ENCODE results near the gene SRXN1.

SRXN1 gene

GRCh38 chr20:615514-615913 lies 37.5 kb downstream of the SRXN1 start:
- no peak overlapping the region for H3K4me3 ChIP-seq (ENCODE audit: low read depth, low read length)
- DNase-seq (ENCODE audit: low read depth) = no peak
- TF ChIP-seq CTCF (IDR thresholded peaks at IDR 0.05; ENCODE audit: insufficient read depth, low read depth, low read length, missing control alignments) = no peak

GRCh38 chr20:611843-612185 lies 41.2 kb downstream of the SRXN1 start:
- TF ChIP-seq CTCF (IDR thresholded peaks at IDR 0.05; ENCODE audit: insufficient read depth, low read depth, low read length, missing control alignments) = no peak
- no peak overlapping the region for H3K4me3 ChIP-seq (ENCODE audit: low read depth, low read length)
- no peak for DNase-seq (ENCODE audit: low read depth)

DNA sequence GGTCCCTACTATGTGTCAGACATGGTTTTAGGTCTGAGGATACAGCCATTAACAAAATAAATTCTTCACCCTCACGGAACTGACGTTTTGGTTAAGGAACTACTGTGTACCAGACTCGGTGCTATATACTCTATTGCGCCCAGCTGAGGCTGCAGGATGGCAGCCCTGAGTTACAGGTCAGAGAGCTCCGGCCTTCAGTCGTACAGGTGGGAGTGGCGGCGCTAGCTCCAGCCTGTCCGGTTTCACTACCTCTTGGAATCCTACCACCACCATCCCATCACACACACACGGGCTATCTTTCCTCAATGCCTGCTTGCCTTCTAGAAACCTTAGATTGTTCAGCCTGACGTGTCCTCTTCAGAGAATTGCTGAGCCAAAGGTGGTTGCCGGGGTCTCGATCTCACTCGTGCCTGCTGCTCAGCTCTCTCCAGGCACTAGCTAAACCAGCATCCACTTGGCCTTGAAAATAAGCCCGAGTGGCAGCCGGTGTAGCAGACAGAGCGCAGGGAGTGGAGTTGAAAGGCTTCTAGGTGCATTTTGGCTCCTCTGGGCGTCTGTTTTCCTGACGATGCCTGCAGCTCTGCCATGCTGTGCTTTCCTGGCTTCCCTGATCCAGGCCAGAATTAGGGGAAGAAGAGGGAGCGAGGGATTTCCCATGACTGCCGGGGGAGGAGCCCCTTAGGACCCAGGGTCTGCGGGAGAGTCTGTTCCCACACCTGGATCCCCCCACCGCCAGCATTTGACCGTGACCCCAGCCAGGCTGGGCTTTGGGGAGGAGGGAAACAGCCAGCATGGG lies 41.8 kb downstream of the SRXN1 start:
- no peak for TF ChIP-seq CTCF (IDR thresholded peaks at IDR 0.05; ENCODE audit: insufficient read depth, low read depth, low read length, missing control alignments)
- DNase-seq (ENCODE audit: low read depth) = no peak
- no peak overlapping the region for H3K4me3 ChIP-seq (ENCODE audit: low read depth, low read length)

DNA sequence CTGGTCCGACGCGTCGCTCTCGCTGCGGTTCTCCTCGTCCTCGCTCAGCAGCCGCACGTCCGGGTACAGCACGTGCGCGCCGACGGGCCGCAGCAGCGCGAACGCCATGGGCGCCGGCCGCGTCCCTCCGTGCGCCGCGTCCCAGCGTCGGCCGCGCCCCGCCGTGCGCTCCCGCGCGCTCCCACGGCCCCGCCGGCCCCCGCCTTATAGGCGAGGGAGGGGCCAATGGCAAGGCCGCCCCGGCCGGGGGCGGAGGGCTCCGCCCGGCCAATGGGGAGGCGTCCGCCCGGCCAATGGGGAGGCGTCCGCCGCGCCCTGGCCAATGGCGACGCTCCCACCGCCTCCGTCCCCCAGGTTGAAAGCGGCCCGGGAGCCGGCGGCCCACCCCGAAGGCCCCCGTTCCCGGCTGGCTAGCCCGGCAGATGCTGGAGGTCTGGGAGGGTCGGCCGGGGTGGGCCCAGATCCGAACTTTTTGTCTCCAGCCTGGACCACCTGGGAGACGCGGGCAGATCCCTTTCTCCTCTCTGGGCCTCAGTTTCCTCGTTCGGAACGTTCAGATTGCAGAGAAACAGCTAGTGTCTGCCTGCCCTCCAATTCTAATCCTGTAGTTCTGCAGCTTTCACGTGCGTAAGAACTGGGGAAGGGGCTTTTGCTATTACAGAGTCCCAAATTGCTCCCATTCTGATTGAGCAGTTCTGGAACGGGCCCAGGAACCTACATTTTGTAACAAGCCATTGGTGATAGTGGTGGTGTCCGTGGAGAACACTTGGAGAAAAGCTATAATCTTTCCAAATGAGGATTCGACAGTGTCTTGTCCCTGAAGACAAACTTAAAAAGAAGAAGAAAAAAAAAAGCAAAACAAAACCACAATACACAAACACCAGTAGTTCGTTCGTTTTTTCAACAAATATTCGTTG lies 42.6 kb downstream of the SRXN1 start, which contains the start of gene TCF15:
TSS of gene TCF15 (minus strand) at position 180 of the 917 bp plus-strand sequence. CDS start at position 108, 72 bp downstream.
- DNase-seq (ENCODE audit: low read depth) = no peak
- no peak for TF ChIP-seq CTCF (IDR thresholded peaks at IDR 0.05; ENCODE audit: insufficient read depth, low read depth, low read length, missing control alignments)
- H3K4me3 ChIP-seq (ENCODE audit: low read depth, low read length) = no peak within 1 kb of the TSS

DNA sequence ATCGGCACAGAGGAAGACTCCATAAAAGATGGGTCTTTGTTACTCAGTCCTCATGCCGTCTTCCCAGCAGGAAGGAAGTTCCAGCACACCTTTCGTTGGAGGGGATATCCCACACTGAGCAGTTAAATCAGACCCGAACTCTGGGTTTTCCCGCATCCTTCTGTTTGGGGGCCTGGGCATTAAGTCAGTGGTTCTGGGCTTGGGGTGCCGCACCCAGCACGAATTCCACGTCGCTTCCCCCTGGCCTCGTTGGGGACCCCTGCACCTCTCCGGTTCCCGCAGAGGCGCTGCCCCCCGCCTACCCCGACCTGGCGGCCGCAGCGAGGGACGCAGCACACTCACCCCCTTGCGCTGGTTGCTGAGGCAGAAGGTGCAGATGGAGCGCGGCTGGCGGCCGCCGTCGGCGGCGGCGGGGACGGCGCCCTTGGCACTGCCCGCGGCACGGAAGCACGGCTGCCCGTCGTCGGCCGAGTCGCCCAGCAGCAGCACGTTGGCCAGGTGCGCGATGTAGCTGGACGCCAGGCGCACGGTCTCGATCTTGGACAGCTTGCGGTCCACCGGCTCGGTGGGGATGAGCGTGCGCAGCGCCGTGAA lies 43.5 kb downstream of the SRXN1 start:
- H3K4me3 ChIP-seq (ENCODE audit: low read depth, low read length) = no peak overlapping the region
- no peak for DNase-seq (ENCODE audit: low read depth)
- no peak for TF ChIP-seq CTCF (IDR thresholded peaks at IDR 0.05; ENCODE audit: insufficient read depth, low read depth, low read length, missing control alignments)

DNA sequence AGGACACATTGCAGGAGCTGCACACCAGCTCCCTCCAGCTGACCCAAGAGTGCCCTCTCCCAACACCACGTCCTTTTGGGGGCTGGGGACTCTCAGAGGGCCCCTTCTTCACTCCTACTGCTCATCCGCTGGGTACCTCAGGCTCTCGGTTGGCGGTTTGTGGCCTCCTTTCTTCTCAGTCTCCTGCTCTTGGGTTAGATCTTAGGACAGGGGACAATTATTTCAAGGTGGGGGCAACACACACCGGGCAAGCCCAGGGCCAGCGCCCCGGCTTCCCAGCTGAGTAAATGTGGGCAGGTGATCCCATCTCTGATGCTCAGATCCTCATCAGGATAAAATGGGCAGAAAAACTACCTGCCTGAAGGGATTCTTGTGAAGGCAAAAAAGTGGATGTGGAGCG lies 44.0 kb downstream of the SRXN1 start:
- no peak overlapping the region for H3K4me3 ChIP-seq (ENCODE audit: low read depth, low read length)
- no peak for TF ChIP-seq CTCF (IDR thresholded peaks at IDR 0.05; ENCODE audit: insufficient read depth, low read depth, low read length, missing control alignments)

More for the DNA sequence above, 44.0 kb downstream of the SRXN1 start:
- DNase-seq (ENCODE audit: low read depth) = no peak

Data from GM12865 (cell line).